Liver (tissue), 3 donors: Measurements from ENCODE around the gene TSC22D2.

Experiments
- CTCF ChIP-seq: fragments of 150-350 bp; IDR thresholded peaks from 2 replicates; pipeline ENCODE4 v1.5.1; 2017; ENCODE audit warnings: improper control_type of control experiment, low read depth, low read length; ENCODE audit not compliant: missing input control
- EGR1 ChIP-seq, 2 donors: IDR thresholded peaks; 2 replicates each; pipeline ENCODE4 v1.6.1; 2016 to 2018; ENCODE audit warnings: antibody characterized with exemption in 2 of 2, low read depth in 2 of 2
- JUND ChIP-seq, 2 donors: IDR thresholded peaks; 2 replicates each; pipeline ENCODE4 v1.6.1; 2016; ENCODE audit warnings: antibody characterized with exemption in 2 of 2
- MAX ChIP-seq: IDR thresholded peaks from 2 replicates; pipeline ENCODE4 v1.6.1; 2016; ENCODE audit warnings: antibody characterized with exemption
- RAD21 ChIP-seq, 2 donors: IDR thresholded peaks; 2 replicates each; pipeline ENCODE4 v1.6.1; 2016; ENCODE audit warnings: antibody characterized with exemption in 2 of 2, mild to moderate bottlenecking in 2 of 2
- RXRA ChIP-seq, 2 donors: IDR thresholded peaks; 2 replicates each; pipeline ENCODE4 v1.6.1; 2017 to 2018; ENCODE audit warnings: antibody characterized with exemption in 2 of 2, mild to moderate bottlenecking in 1 of 2
- SP1 ChIP-seq: IDR thresholded peaks from 2 replicates; pipeline ENCODE4 v1.6.1; 2018; ENCODE audit warnings: antibody characterized with exemption, mild to moderate bottlenecking
- YY1 ChIP-seq: IDR thresholded peaks from 2 replicates; pipeline ENCODE4 v1.6.1; 2016; ENCODE audit warnings: antibody characterized with exemption, mild to moderate bottlenecking
- donor health status: healthy.
- donor health status: healthy.

- TF ChIP-seq JUND (IDR thresholded peaks at IDR 0.05) = no peak
- TF ChIP-seq CTCF = no peak
- no peak for TF ChIP-seq SP1
- no peak for TF ChIP-seq RXRA (IDR thresholded peaks at IDR 0.05)
- TF ChIP-seq MAX = no peak
- peak; percentile 58 for TF ChIP-seq YY1
- TF ChIP-seq RAD21 (IDR thresholded peaks at IDR 0.05) = no peak
- no peak for TF ChIP-seq EGR1 (IDR thresholded peaks at IDR 0.05; ENCODE audit: low read depth in 2 of 2)
These were observed 1.0 kb downstream of the TSC22D2 start for GRCh38 chr3:150409125-150409511.
